Fibroblast of lung (primary cell): Measurements from ENCODE around the gene ZKSCAN1.

Experiments
- EZH2 ChIP-seq: IDR thresholded peaks from 2 replicates; pipeline ENCODE4 v1.5.1; 2012; ENCODE audit warnings: low read length, control low read depth, mild to moderate bottlenecking; ENCODE audit errors: missing control alignments
- TF ChIP-seq, protein P1 (sequence below), 2 donors: IDR thresholded peaks in 1 of 2; conservative IDR thresholded peaks in 1 of 2; 1 replicate in 1 of 2; 2 replicates in 1 of 2; pipeline ENCODE4 v1.5.1; 2011 to 2012; ENCODE audit warnings: low read length in 2 of 2, control low read depth in 1 of 2, inconsistent platforms in 1 of 2, low read depth in 1 of 2, mild to moderate bottlenecking in 1 of 2

DNA sequence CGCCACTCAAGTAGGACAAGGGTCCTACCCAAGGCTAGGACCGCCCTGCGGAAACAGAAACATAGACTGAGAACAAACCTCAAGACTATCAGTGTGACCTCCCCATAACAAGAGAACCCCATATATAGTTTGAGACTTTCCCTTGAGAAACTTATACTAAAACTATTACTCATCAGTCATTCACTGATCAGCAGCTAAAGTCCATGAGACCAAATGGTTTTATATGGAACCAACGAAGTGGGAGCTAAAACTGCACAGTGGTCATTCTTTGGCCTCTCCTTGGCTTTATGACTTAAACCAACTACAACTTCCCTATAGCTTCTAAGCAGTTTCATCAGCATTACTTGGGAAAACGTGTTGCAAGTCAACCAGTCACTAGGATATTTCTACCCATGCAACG lies 20.5 kb downstream of the ZKSCAN1 start:
- TF ChIP-seq, protein P1, sequence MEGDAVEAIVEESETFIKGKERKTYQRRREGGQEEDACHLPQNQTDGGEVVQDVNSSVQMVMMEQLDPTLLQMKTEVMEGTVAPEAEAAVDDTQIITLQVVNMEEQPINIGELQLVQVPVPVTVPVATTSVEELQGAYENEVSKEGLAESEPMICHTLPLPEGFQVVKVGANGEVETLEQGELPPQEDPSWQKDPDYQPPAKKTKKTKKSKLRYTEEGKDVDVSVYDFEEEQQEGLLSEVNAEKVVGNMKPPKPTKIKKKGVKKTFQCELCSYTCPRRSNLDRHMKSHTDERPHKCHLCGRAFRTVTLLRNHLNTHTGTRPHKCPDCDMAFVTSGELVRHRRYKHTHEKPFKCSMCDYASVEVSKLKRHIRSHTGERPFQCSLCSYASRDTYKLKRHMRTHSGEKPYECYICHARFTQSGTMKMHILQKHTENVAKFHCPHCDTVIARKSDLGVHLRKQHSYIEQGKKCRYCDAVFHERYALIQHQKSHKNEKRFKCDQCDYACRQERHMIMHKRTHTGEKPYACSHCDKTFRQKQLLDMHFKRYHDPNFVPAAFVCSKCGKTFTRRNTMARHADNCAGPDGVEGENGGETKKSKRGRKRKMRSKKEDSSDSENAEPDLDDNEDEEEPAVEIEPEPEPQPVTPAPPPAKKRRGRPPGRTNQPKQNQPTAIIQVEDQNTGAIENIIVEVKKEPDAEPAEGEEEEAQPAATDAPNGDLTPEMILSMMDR (conservative IDR thresholded peaks at IDR 0.05 in 1 of 2, IDR thresholded peaks at IDR 0.05 in 1 of 2; ENCODE audit: low read depth in 1 of 2, low read length in 2 of 2) = no peak
- TF ChIP-seq EZH2 = no peak
